HepG2 (cell line): ENCODE measurements around the gene BCL11B. TPM values are rescaled to one million over a fixed set of nuclear protein-coding genes. Genes with fewer than 3 reads are reported as not detected.

Experiments
- ATAC-seq: fragments of 200-7000 bp; cut with Tn5 transposase; 3 replicates; pipeline ENCODE4 v1.9.1; 2020; ENCODE audit warnings: mild to moderate bottlenecking, moderate library complexity
- BruUV-seq: library from RNA; stranded (reverse); fragments of 400-500 nt; replicated peaks from 2 replicates; lab custom pipeline; 2021; lab: Mats Ljungman, UMichigan
- CTCF ChIA-PET: fragments of 300-600 bp; formaldehyde crosslinking; extraction: SDS; loops from one replicate; lab custom pipeline; 2021; ENCODE audit warnings: low total read pairs, inconsistent platforms, low intra/inter-chr PET ratio; lab: Yijun Ruan, JAX
- POLR2A ChIA-PET: fragments of 350-600 bp; sonication (Branson Sonifier 250); formaldehyde crosslinking; loops from one replicate; lab custom pipeline; 2020; ENCODE audit warnings: antibody characterized with exemption, inconsistent platforms; lab: Yijun Ruan, JAX
- DNase-seq: peaks from one replicate; pipeline ENCODE4 v3.0.0-alpha.2; 2015; ENCODE audit warnings: low spot score
- FAIRE-seq: peaks from 3 replicates; lab custom pipeline; 2011; peaks lifted over from hg19 to GRCh38; lab: Jason Lieb, UNC
- H2AFZ ChIP-seq: one replicate; pipeline ENCODE4 v1.6.1; 2011; ENCODE audit warnings: low read length, inconsistent platforms
- H3K27ac ChIP-seq: fragments of 300-600 bp; 3 replicates; pipeline ENCODE4 v1.8.0; 2011; ENCODE audit warnings: mixed run types, mild to moderate bottlenecking, mixed read lengths, low read length, inconsistent platforms; ENCODE audit not compliant: insufficient read depth; ENCODE audit errors: extremely low read length
- H3K27me3 ChIP-seq, 2 experiments: fragments of 200-600 bp in 1 of 2; 2 replicates in 1 of 2; 3 replicates in 1 of 2; pipeline versions ENCODE4 v1.6.0 to v1.8.0; 2011; ENCODE audit warnings: low read length in 2 of 2, mild to moderate bottlenecking in 2 of 2, moderate library complexity in 2 of 2, inconsistent platforms in 1 of 2; ENCODE audit not compliant: insufficient read depth in 2 of 2, control insufficient read depth in 1 of 2
- H3K36me3 ChIP-seq, 2 experiments: fragments of 200-600 bp in 1 of 2; replicated peaks in 1 of 2; 2 replicates in 1 of 2; 3 replicates in 1 of 2; pipeline versions ENCODE4 v1.5.1 to v1.8.0; 2011; ENCODE audit warnings: low read length in 2 of 2, inconsistent platforms in 1 of 2; ENCODE audit not compliant: insufficient read depth in 2 of 2, control insufficient read depth in 1 of 2
- H3K4me1 ChIP-seq: 2 replicates; pipeline ENCODE4 v1.5.1; 2012; ENCODE audit warnings: low read length, inconsistent platforms; ENCODE audit not compliant: insufficient read depth
- H3K4me2 ChIP-seq: 2 replicates; pipeline ENCODE4 v1.6.0; 2011; ENCODE audit warnings: low read depth, low read length, inconsistent platforms
- H3K4me3 ChIP-seq, 3 experiments: fragments of 200-600 bp in 1 of 3; sonication (generic), shearing (Covaris generic) in 1 of 3; replicated peaks in 1 of 3; 2 replicates each; pipeline ENCODE4 v1.5.1; 2011 to 2016; ENCODE audit warnings: low read length in 3 of 3, inconsistent platforms in 2 of 3, low read depth in 2 of 3, mild to moderate bottlenecking in 2 of 3, control low read depth in 1 of 3, mixed read lengths in 1 of 3; ENCODE audit not compliant: insufficient read depth in 1 of 3
- H3K79me2 ChIP-seq: one replicate; pipeline ENCODE4 v1.6.1; 2011; ENCODE audit warnings: low read length, inconsistent platforms; ENCODE audit not compliant: insufficient read depth
- H3K9ac ChIP-seq: 2 replicates; pipeline ENCODE4 v1.6.0; 2011; ENCODE audit warnings: mild to moderate bottlenecking, low read depth, low read length, inconsistent platforms; ENCODE audit not compliant: insufficient read depth
- H3K9me3 ChIP-seq: 2 replicates; pipeline ENCODE4 v1.5.1; 2012; ENCODE audit warnings: mild to moderate bottlenecking, low read length
- H4K20me1 ChIP-seq: 2 replicates; pipeline ENCODE4 v1.6.0; 2011; ENCODE audit warnings: inconsistent platforms, mild to moderate bottlenecking, low read length, moderate library complexity; ENCODE audit not compliant: insufficient read depth
- AGO2 ChIP-seq: fragments of 200-400 bp; formaldehyde crosslinking; optimal IDR thresholded peaks from 2 replicates; pipeline ENCODE3; 2017; ENCODE audit warnings: mild to moderate bottlenecking, low read depth, low read length, moderate library complexity
- BHLHE40 ChIP-seq: IDR thresholded peaks from 2 replicates; pipeline ENCODE4 v1.6.1; 2011; ENCODE audit warnings: low read length, improper control_type of control experiment
- GRHL1 ChIP-seq: sonication (generic); formaldehyde crosslinking; conservative IDR thresholded peaks from 2 replicates; pipeline ENCODE4 v1.8.0; 2022; ENCODE audit warnings: missing genetic modification reagents
- HDAC2 ChIP-seq: sonication (generic); formaldehyde crosslinking; IDR thresholded peaks from 2 replicates; pipeline ENCODE4 v1.4.0; 2020; ENCODE audit warnings: missing genetic modification reagents
- HNF4A ChIP-seq: sonication (generic); formaldehyde crosslinking; IDR thresholded peaks from 2 replicates; pipeline ENCODE4 v1.4.0; 2020; ENCODE audit warnings: missing genetic modification reagents
- KDM5A ChIP-seq: fragments of 200-600 bp; sonication (generic); IDR thresholded peaks from 2 replicates; pipeline ENCODE4 v1.7.0; 2018; ENCODE audit warnings: antibody characterized with exemption, mild to moderate bottlenecking, low read length, borderline replicate concordance
- NFE2 ChIP-seq: sonication (generic); formaldehyde crosslinking; IDR thresholded peaks from 2 replicates; pipeline ENCODE4 v1.4.0; 2020; ENCODE audit warnings: missing genetic modification reagents
- NONO ChIP-seq, 2 experiments: fragments of 450-650 bp in 1 of 2; sonication (generic) in 1 of 2; formaldehyde crosslinking in 1 of 2; IDR thresholded peaks in 1 of 2; conservative IDR thresholded peaks in 1 of 2; 2 replicates each; pipeline versions ENCODE4 v1.6.1 to v1.8.0; 2017 to 2022; ENCODE audit warnings: mild to moderate bottlenecking in 1 of 2, missing genetic modification reagents in 1 of 2, moderate library complexity in 1 of 2
- RAD21 ChIP-seq: fragments of 450-650 bp; formaldehyde crosslinking; IDR thresholded peaks from 2 replicates; pipeline ENCODE4 v1.5.0; 2020; ENCODE audit warnings: mild to moderate bottlenecking
- RNF2 ChIP-seq: fragments of 450-650 bp; conservative IDR thresholded peaks from 2 replicates; pipeline ENCODE4 v1.6.1; 2016; ENCODE audit warnings: low read depth
- SP1 ChIP-seq, 2 experiments: fragments of 450-650 bp in 1 of 2; sonication (generic) in 1 of 2; formaldehyde crosslinking in 1 of 2; IDR thresholded peaks; 2 replicates each; pipeline versions ENCODE4 v1.4.0 to v1.6.1; 2016 to 2020; ENCODE audit warnings: missing genetic modification reagents in 1 of 2
- TCF7L2 ChIP-seq: IDR thresholded peaks from 2 replicates; pipeline ENCODE4 v1.6.1; 2011; ENCODE audit warnings: mild to moderate bottlenecking, low read depth, low read length, moderate library complexity
- WIZ ChIP-seq: sonication (generic); formaldehyde crosslinking; IDR thresholded peaks from 2 replicates; pipeline ENCODE4 v1.5.1; 2020; ENCODE audit warnings: mild to moderate bottlenecking, missing genetic modification reagents
- XBP1 ChIP-seq: sonication (generic); formaldehyde crosslinking; IDR thresholded peaks from 2 replicates; pipeline ENCODE4 v1.5.0; 2020; ENCODE audit warnings: missing genetic modification reagents
- ZBTB3 ChIP-seq: sonication (generic); formaldehyde crosslinking; IDR thresholded peaks from 2 replicates; pipeline ENCODE4 v1.4.0; 2020; ENCODE audit warnings: low read depth, mild to moderate bottlenecking, moderate library complexity, missing genetic modification reagents, borderline replicate concordance
- ZKSCAN5 ChIP-seq: sonication (generic); formaldehyde crosslinking; IDR thresholded peaks from 2 replicates; pipeline ENCODE4 v1.5.1; 2020; ENCODE audit warnings: mild to moderate bottlenecking, missing genetic modification reagents
- ZNF274 ChIP-seq: sonication (generic); formaldehyde crosslinking; IDR thresholded peaks from 2 replicates; pipeline ENCODE4 v1.5.1; 2020; ENCODE audit warnings: mild to moderate bottlenecking, missing genetic modification reagents
- ZNF335 ChIP-seq: sonication (generic); formaldehyde crosslinking; IDR thresholded peaks from 2 replicates; pipeline ENCODE4 v1.4.0; 2020; ENCODE audit warnings: missing genetic modification reagents
- ZNF652 ChIP-seq: IDR thresholded peaks from 2 replicates; pipeline ENCODE4 v1.6.1; 2016; ENCODE audit warnings: low read depth, borderline replicate concordance
- WGBS: methylation state at CpG from one replicate; pipeline ENCODE4 v1.1.6; 2017; ENCODE audit warnings: low lambda C conversion rate; 5-methylcytosine and 5-hydroxymethylcytosine counted together
- in situ Hi-C: cut with HindIII; loops from 2 replicates; pipeline ENCODE4 v1.10.0; 2017; ENCODE audit warnings: low pct_unique_long_range_greater_than_20kb; ENCODE audit not compliant: extremely low pct_ligation_motif_present
- intact Hi-C: fragments of 100-400 bp; cut with micrococcal nuclease; formaldehyde crosslinking; loops from one replicate; pipeline ENCODE4 v1.10.0; 2022; ENCODE audit not compliant: unreplicated experiment
- polyA plus RNA-seq, 8 experiments: library from polyadenylated mRNA; depleted of rRNA in 3 of 8; stranded (reverse) in 7 of 8; unstranded in 1 of 8; fragments of >200 nt; fragmentation: Illumina TruSeq in 4 of 8; extraction: Trizol in 4 of 8; gene quantifications; 2 replicates each; pipeline versions ENCODE4 v1.2.1 to v1.2.3, GENCODE V29; 2011 to 2016; ENCODE audit warnings: low read depth in 4 of 8, missing spikeins in 1 of 8, mixed read lengths in 1 of 8; ENCODE audit not compliant: insufficient read depth in 1 of 8
- total RNA-seq, 5 experiments: library from RNA; depleted of rRNA; stranded (reverse); fragments of >200 nt; fragmentation: Illumina TruSeq; extraction: Trizol; gene quantifications; 2 replicates each; pipeline ENCODE4 v1.2.3, GENCODE V29; 2016; ENCODE audit warnings: low read depth in 1 of 5
- TF ChIP-seq, protein P1 (sequence below): sonication (generic); formaldehyde crosslinking; IDR thresholded peaks from 2 replicates; pipeline ENCODE4 v1.5.1; 2020; ENCODE audit warnings: missing genetic modification reagents, mild to moderate bottlenecking, borderline replicate concordance
- TF ChIP-seq, protein P2 (sequence below): sonication (generic); formaldehyde crosslinking; IDR thresholded peaks from 2 replicates; pipeline ENCODE4 v1.5.0; 2020; ENCODE audit warnings: mild to moderate bottlenecking, missing genetic modification reagents, moderate library complexity

Gene BCL11B
- total and polyA plus RNA-seq, 2 of the 13 experiments (the other 11 are each of a cell fraction or from before 2014, with no cell fraction given) = not detected

DNA sequence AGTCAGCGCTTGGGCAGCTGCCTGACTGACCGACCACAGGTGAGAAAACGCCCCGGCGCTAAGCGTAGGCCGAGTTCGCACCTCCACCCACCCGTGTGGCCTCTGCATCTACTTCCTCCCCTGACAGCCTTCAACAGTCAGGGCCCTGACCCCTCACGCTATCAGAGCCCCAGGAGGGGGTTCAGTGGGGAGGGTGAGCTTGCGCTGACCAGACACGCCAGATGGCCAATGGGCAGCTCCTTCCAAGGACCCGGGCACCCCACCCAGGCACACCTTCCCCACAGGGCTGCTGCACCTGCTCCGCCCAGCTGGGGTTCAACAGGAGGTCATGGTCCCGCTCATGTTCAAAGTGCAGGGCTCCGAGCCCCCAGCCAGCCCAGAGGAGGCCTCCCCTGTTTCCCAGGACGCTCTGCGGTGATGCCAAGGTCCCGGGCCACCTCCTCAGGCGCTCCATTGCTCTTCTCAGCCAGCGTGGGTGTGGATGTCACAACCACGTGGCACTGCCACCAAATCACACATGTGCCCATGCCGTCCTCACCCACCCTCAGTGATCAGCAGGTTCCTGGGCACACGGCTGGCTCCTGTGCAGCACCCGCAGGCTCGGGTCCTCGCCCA, 48.7 kb upstream of the BCL11B start (continued):
- 0 out of 2 replicates have a peak, but pooled peaks have one; percentile 27 for TF ChIP-seq HDAC2 (CRISPR knock-in tag)
- TF ChIP-seq NFE2 (CRISPR knock-in tag) = no peak
- TF ChIP-seq ZNF274 (CRISPR knock-in tag) = no peak
- TF ChIP-seq BHLHE40 = no peak
- TF ChIP-seq TCF7L2 = no peak
- TF ChIP-seq, protein P1, sequence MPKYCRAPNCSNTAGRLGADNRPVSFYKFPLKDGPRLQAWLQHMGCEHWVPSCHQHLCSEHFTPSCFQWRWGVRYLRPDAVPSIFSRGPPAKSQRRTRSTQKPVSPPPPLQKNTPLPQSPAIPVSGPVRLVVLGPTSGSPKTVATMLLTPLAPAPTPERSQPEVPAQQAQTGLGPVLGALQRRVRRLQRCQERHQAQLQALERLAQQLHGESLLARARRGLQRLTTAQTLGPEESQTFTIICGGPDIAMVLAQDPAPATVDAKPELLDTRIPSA (CRISPR knock-in tag) = no peak
- no peak for TF ChIP-seq XBP1 (CRISPR knock-in tag)
- TF ChIP-seq WIZ (CRISPR knock-in tag) = no peak
- TF ChIP-seq ZKSCAN5 = no peak

DNA sequence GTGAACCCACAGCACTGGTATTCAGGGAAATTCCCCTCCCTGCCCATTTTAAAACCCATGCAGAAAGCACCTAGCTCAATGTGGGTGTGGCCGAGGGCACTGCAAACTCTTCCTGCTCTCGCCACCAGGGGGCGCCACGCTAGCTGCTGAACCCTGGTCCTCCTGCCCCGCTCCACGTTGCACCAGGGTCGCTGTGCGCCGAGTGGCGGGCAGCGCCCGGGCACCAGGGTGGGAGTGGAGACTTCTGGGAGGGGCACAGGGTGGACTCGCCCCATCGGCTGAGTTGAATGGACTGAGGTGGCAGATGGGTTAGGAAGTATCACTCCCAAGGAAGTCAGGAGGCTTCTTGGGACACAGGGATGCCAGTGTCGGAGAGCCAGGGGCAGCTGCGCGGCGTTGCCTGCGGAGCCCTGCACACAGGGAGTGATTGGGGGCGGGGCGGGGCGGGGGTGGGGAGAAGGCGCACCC, 48.1 kb upstream of the BCL11B start:
- DNase-seq (peak; percentile 29), ATAC-seq (peak; percentile 12; the same call in 2 of the 3 replicates), FAIRE-seq (no peak)
- no peak overlapping the region for H3K4me3 ChIP-seq
- intact Hi-C loops (loop anchor here (5.0 kb wide), 1 partner anchor 62 kb away; no protein-coding TSS in a partner anchor), in situ Hi-C loops (no loop called here)
- BruUV-seq = no TSS peak
- H3K27ac ChIP-seq = no peak overlapping the region
- CTCF ChIA-PET = no interaction called here
- no peak overlapping the region for H3K4me2 ChIP-seq
- 96% methylated on average over 9 of the region's 23 CpGs for WGBS
- H3K4me1 ChIP-seq = peaks cover 80% of the 10 kb centered on the region
- H3K9me3 ChIP-seq = no peaks in the 10 kb centered on the region
- no peaks in the 10 kb centered on the region for H4K20me1 ChIP-seq
- no peaks in the 10 kb centered on the region for H3K36me3 ChIP-seq
- H3K27me3 ChIP-seq = no peaks in the 10 kb centered on the region
- H3K79me2 ChIP-seq = no peaks in the 10 kb centered on the region
- no peak overlapping the region for H2AFZ ChIP-seq
- H3K9ac ChIP-seq = no peak overlapping the region
- POLR2A ChIA-PET = no interaction called here
- no peak for TF ChIP-seq ZNF335 (CRISPR knock-in tag)
- no peak for TF ChIP-seq NONO (IDR thresholded peaks at IDR 0.05)
- TF ChIP-seq NONO (CRISPR knock-in tag; conservative IDR thresholded peaks at IDR 0.05) = no peak
- TF ChIP-seq SP1 (IDR thresholded peaks at IDR 0.05) = no peak
- TF ChIP-seq SP1 (CRISPR knock-in tag; IDR thresholded peaks at IDR 0.05) = peak; percentile 65
- no peak for TF ChIP-seq ZNF652 (CRISPR knock-in tag)
- TF ChIP-seq AGO2 = no peak
- no peak for TF ChIP-seq RNF2
- TF ChIP-seq RAD21 = peak; percentile 36; the same call in 1 of the 2 replicates
- no peak for TF ChIP-seq HNF4A (CRISPR knock-in tag)
- TF ChIP-seq, protein P2, sequence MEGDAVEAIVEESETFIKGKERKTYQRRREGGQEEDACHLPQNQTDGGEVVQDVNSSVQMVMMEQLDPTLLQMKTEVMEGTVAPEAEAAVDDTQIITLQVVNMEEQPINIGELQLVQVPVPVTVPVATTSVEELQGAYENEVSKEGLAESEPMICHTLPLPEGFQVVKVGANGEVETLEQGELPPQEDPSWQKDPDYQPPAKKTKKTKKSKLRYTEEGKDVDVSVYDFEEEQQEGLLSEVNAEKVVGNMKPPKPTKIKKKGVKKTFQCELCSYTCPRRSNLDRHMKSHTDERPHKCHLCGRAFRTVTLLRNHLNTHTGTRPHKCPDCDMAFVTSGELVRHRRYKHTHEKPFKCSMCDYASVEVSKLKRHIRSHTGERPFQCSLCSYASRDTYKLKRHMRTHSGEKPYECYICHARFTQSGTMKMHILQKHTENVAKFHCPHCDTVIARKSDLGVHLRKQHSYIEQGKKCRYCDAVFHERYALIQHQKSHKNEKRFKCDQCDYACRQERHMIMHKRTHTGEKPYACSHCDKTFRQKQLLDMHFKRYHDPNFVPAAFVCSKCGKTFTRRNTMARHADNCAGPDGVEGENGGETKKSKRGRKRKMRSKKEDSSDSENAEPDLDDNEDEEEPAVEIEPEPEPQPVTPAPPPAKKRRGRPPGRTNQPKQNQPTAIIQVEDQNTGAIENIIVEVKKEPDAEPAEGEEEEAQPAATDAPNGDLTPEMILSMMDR = peak; percentile 80
- no peak for TF ChIP-seq ZBTB3
- TF ChIP-seq KDM5A = no peak
- no peak for TF ChIP-seq GRHL1
